DMS 273 treated with DMSO at 0.1 percent for 48 hours (cell line): ENCODE results near the gene CCDC150.
A peak's percentile ranks its signal among the peaks of the same experiment; 100 is the strongest.
"Not testable (repeated sequence)": the region's sequence is repeated elsewhere in the genome, so short reads cannot be mapped to it uniquely, and the experiment has no call there.

Experiments used
- DNase-seq: peaks from one replicate; lab custom pipeline; 2025; lab: John Stamatoyannopoulos, UW

Gene CCDC150

GRCh38 chr2:196639180-196640030 is at the start of gene CCDC150:
Gene CCDC150, plus strand, starts transcription at chr2:196639715. Its CDS starts 52 bp downstream, at chr2:196639767.
- peak; percentile 90 for DNase-seq

- peak; percentile 25 for DNase-seq
These were observed 49.2 kb upstream of the CCDC150 start for GRCh38 chr2:196590286-196590685.

- no peak for DNase-seq
These were observed 48.5 kb upstream of the CCDC150 start for GRCh38 chr2:196591004-196591403.

GRCh38 chr2:196591621-196592022 is 47.9 kb upstream of the CCDC150 start:
- DNase-seq: peak; percentile 80

GRCh38 chr2:196592331-196592910 is 47.1 kb upstream of the CCDC150 start:
- peak; percentile 79 for DNase-seq

GRCh38 chr2:196592911-196593881 is 46.3 kb upstream of the CCDC150 start, which contains the start of gene HECW2:
Gene HECW2, minus strand, starts transcription at chr2:196593554.
- no peak for DNase-seq

- no peak for DNase-seq
These were observed 45.4 kb upstream of the CCDC150 start for GRCh38 chr2:196594158-196594557.

GRCh38 chr2:196597531-196597930 is 42.0 kb upstream of the CCDC150 start:
- no peak for DNase-seq

- no peak for DNase-seq
These were observed 41.1 kb upstream of the CCDC150 start for GRCh38 chr2:196598412-196598811.

GRCh38 chr2:196598846-196599245 is 40.7 kb upstream of the CCDC150 start:
- no peak for DNase-seq

- peak; percentile 55 for DNase-seq
These were observed 37.8 kb upstream of the CCDC150 start for GRCh38 chr2:196601430-196602306.

- no peak for DNase-seq
These were observed 35.3 kb upstream of the CCDC150 start for GRCh38 chr2:196604196-196604595.

GRCh38 chr2:196606516-196606915 is 33.0 kb upstream of the CCDC150 start:
- DNase-seq: no peak

GRCh38 chr2:196607073-196607472 is 32.4 kb upstream of the CCDC150 start:
- peak; percentile 41 for DNase-seq

- DNase-seq: not testable (repeated sequence)
These were observed 31.6 kb upstream of the CCDC150 start for GRCh38 chr2:196607896-196608295.

- no peak for DNase-seq
These were observed 29.7 kb upstream of the CCDC150 start for GRCh38 chr2:196609806-196610205.

- no peak for DNase-seq
These were observed 28.7 kb upstream of the CCDC150 start for GRCh38 chr2:196610796-196611195.

GRCh38 chr2:196613302-196613701 is 26.2 kb upstream of the CCDC150 start:
- no peak for DNase-seq

- no peak for DNase-seq
These were observed 22.1 kb upstream of the CCDC150 start for GRCh38 chr2:196617430-196617829.

- DNase-seq: no peak
These were observed 20.9 kb upstream of the CCDC150 start for GRCh38 chr2:196618661-196619060.

GRCh38 chr2:196630531-196630930 is 9.0 kb upstream of the CCDC150 start:
- no peak for DNase-seq
